ENCODE data around the gene RACK1. TPM values are rescaled to one million over a fixed set of nuclear protein-coding genes. Genes with fewer than 3 reads are reported as not detected.
A peak's percentile ranks its signal among the peaks of the same experiment; 100 is the strongest.

The RACK1 gene
- total and polyA plus RNA-seq, 2 of the 8 experiments (the other 6 are each of a cell fraction or from before 2014, with no cell fraction given), result 2,589 to 7,971 TPM

DNA sequence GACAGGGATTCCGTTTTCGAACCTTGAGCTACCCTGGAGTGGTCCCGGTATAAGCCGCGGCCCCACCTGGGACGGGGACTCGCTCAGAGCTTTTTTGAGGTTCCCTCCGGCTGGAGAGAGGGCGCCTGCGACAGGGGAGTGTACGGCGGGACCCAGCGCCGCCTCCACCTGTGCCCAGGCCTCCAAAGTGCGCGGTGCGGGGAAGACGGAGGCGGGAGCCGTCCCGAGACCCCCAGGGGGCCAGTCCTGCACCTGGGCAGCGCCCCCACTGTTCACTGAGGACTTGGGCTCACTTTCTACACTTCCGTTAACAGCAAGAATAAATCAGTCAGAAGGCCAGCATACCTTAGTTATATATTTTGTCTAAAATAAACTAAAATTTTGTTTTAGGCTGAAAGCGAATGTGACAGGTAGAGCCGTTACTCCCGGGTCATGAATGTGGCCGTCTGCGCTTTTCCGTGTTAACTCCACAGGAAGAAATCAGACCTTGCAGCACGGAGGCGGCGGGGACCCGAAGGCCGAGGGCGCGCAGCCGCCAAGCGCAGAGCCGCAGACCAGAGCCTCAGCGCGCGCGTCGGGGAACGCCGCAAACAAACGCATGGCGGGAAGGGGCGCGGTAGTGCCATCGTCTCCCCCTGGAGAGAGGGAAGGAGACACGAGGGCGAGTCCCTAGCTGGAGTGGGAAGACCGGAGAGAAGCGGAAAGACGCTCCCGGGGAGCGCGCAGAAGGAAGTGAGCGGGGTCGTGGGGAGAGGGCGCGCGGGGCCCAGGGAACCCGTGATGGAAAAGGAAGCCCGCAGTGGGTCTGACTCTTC is 52.8 kb downstream of the RACK1 start (continued):
- TF ChIP-seq EP300 (IDR thresholded peaks at IDR 0.05; ENCODE audit: borderline replicate concordance in 1 of 2, low read depth in 2 of 2, low read length in 2 of 2) (no peak), EZH2 (IDR thresholded peaks at IDR 0.05; ENCODE audit: low read depth, low read length, severe bottlenecking) (peak; percentile 86), MAFK (IDR thresholded peaks at IDR 0.05; ENCODE audit: low read depth, low read length) (no peak), ASH2L (IDR thresholded peaks at IDR 0.05; ENCODE audit: low read length) (peak; percentile 31), KDM4A (IDR thresholded peaks at IDR 0.05; ENCODE audit: low read depth, low read length, severe bottlenecking) (peak; percentile 47), TCF12 (IDR thresholded peaks at IDR 0.05; ENCODE audit: low read depth, low read length) (no peak), ZNF274 (IDR thresholded peaks at IDR 0.05; ENCODE audit: borderline replicate concordance, extremely low read depth, low read length) (no peak), HDAC6 (IDR thresholded peaks at IDR 0.05; ENCODE audit: low read depth, low read length) (no peak), FOSL1 (IDR thresholded peaks at IDR 0.05; ENCODE audit: insufficient read depth, low read depth, low read length) (no peak)
- TF ChIP-seq, protein P1, sequence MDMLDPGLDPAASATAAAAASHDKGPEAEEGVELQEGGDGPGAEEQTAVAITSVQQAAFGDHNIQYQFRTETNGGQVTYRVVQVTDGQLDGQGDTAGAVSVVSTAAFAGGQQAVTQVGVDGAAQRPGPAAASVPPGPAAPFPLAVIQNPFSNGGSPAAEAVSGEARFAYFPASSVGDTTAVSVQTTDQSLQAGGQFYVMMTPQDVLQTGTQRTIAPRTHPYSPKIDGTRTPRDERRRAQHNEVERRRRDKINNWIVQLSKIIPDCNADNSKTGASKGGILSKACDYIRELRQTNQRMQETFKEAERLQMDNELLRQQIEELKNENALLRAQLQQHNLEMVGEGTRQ (IDR thresholded peaks at IDR 0.05; ENCODE audit: low read length), result no peak
- TF ChIP-seq, protein P2, sequence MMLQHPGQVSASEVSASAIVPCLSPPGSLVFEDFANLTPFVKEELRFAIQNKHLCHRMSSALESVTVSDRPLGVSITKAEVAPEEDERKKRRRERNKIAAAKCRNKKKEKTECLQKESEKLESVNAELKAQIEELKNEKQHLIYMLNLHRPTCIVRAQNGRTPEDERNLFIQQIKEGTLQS (IDR thresholded peaks at IDR 0.05; ENCODE audit: insufficient read depth, low read depth, low read length), result no peak
